B cell (primary cell): ENCODE data around the gene DNAH8. TPM values are rescaled to one million over a fixed set of nuclear protein-coding genes. Genes with fewer than 3 reads are reported as not detected.

ENCODE experiments used
- ATAC-seq: fragments of 200-7000 bp; cut with Tn5 transposase; one replicate; pipeline ENCODE4 v1.10.0; 2021; ENCODE audit warnings: low read depth, mild to moderate bottlenecking, moderate number of reproducible peaks, moderate library complexity
- CTCF ChIA-PET: fragments of 350-600 bp; sonication (Branson Sonifier 250); formaldehyde crosslinking; loops from one replicate; lab custom pipeline; 2021; ENCODE audit warnings: antibody characterized with exemption, inconsistent platforms; lab: Charles Lee
- POLR2A ChIA-PET: fragments of 350-600 bp; sonication (Branson Sonifier 250); formaldehyde crosslinking; loops from one replicate; lab custom pipeline; 2021; ENCODE audit warnings: antibody characterized with exemption; lab: Charles Lee
- DNase-seq: peaks from one replicate; pipeline ENCODE4 v3.0.0; 2013
- H2AFZ ChIP-seq: 2 replicates; pipeline ENCODE4 v1.6.1; 2012; ENCODE audit warnings: mild to moderate bottlenecking, low read depth, low read length; ENCODE audit not compliant: insufficient read depth, poor library complexity, severe bottlenecking
- H3K27ac ChIP-seq, 2 donors: 1 replicate in 1 of 2; 2 replicates in 1 of 2; pipeline ENCODE4 v1.5.1; 2012 to 2013; ENCODE audit warnings: low read length in 2 of 2, mild to moderate bottlenecking in 2 of 2, moderate library complexity in 1 of 2
- H3K27me3 ChIP-seq, 4 experiments: fragments of 200-600 bp in 1 of 4; sonication (generic) in 1 of 4; replicated peaks in 1 of 4; 1 replicate in 2 of 4; 2 replicates in 2 of 4; pipeline versions ENCODE4 v1.6.1 to v1.7.0; 2013 to 2016; ENCODE audit warnings: low read length in 3 of 4, mild to moderate bottlenecking in 2 of 4, mixed read lengths in 1 of 4, moderate library complexity in 1 of 4; ENCODE audit not compliant: insufficient read depth in 4 of 4, control insufficient read depth in 3 of 4; ENCODE audit errors: control extremely low read depth in 1 of 4
- H3K36me3 ChIP-seq, 2 experiments: replicated peaks in 1 of 2; 1 replicate in 1 of 2; 2 replicates in 1 of 2; pipeline versions ENCODE4 v1.6.1 to v1.7.1; 2013; ENCODE audit warnings: low read length in 1 of 2; ENCODE audit not compliant: insufficient read depth in 2 of 2, control insufficient read depth in 1 of 2; ENCODE audit errors: control extremely low read depth in 1 of 2, extremely low read depth in 1 of 2
- H3K4me1 ChIP-seq, 2 donors: fragments of 200-600 bp in 1 of 2; sonication (generic) in 1 of 2; 1 replicate in 1 of 2; 2 replicates in 1 of 2; pipeline versions ENCODE4 v1.5.1 to v1.6.1; 2013 to 2017; ENCODE audit warnings: low read length in 2 of 2; ENCODE audit not compliant: control insufficient read depth in 2 of 2, insufficient read depth in 2 of 2
- H3K4me2 ChIP-seq: replicated peaks from 2 replicates; pipeline ENCODE3; 2012; ENCODE audit warnings: mild to moderate bottlenecking, low read depth, low read length; ENCODE audit not compliant: poor library complexity, severe bottlenecking
- H3K4me3 ChIP-seq, 5 experiments: fragments of 200-600 bp in 1 of 5; sonication (generic) in 1 of 5; 1 replicate in 3 of 5; 2 replicates in 2 of 5; pipeline versions ENCODE4 v1.5.1 to v1.7.0; 2011 to 2016; ENCODE audit warnings: low read length in 4 of 5, mild to moderate bottlenecking in 4 of 5, low read depth in 2 of 5, control low read depth in 1 of 5, moderate library complexity in 1 of 5; ENCODE audit not compliant: insufficient read depth in 1 of 5; ENCODE audit errors: control extremely low read depth in 1 of 5, extremely low read depth in 1 of 5
- H3K79me2 ChIP-seq: fragments of 200-600 bp; sonication (generic); one replicate; pipeline ENCODE4 v1.6.0; 2016; ENCODE audit warnings: low read length; ENCODE audit not compliant: control insufficient read depth, insufficient read depth
- H3K9ac ChIP-seq: fragments of 200-600 bp; sonication (generic); 2 replicates; pipeline ENCODE4 v1.6.1; 2017; ENCODE audit warnings: mild to moderate bottlenecking, low read length, moderate library complexity
- H3K9me3 ChIP-seq, 3 donors: one replicate each; pipeline versions ENCODE4 v1.6.1 to v1.7.1; 2013; ENCODE audit warnings: low read length in 2 of 3; ENCODE audit not compliant: control insufficient read depth in 2 of 3, insufficient read depth in 1 of 3; ENCODE audit errors: control extremely low read depth in 1 of 3
- H4K20me1 ChIP-seq: 2 replicates; pipeline ENCODE4 v1.6.0; 2012; ENCODE audit warnings: mild to moderate bottlenecking, low read length; ENCODE audit not compliant: insufficient read depth, control insufficient read depth, poor library complexity, severe bottlenecking
- H3K27ac Mint-ChIP-seq: one replicate; pipeline ENCODE4 v1.8.0; 2021; ENCODE audit warnings: mixed read lengths
- H3K27me3 Mint-ChIP-seq: one replicate; pipeline ENCODE4 v1.8.0; 2021; ENCODE audit warnings: mixed read lengths
- H3K4me1 Mint-ChIP-seq: one replicate; pipeline ENCODE4 v1.8.0; 2021; ENCODE audit warnings: mixed read lengths
- H3K4me3 Mint-ChIP-seq: one replicate; pipeline ENCODE4 v1.8.0; 2021; ENCODE audit warnings: mixed read lengths
- H3K9me3 Mint-ChIP-seq: one replicate; pipeline ENCODE4 v1.8.0; 2022; ENCODE audit warnings: mixed read lengths; ENCODE audit not compliant: insufficient read depth
- CTCF ChIP-seq: fragments of 200-600 bp; IDR thresholded peaks from one replicate; pipeline ENCODE4 v1.8.0; 2022; ENCODE audit warnings: antibody characterized with exemption, mild to moderate bottlenecking
- EZH2 ChIP-seq: IDR thresholded peaks from 2 replicates; pipeline ENCODE4 v1.6.1; 2012; ENCODE audit warnings: borderline replicate concordance, low read depth, mild to moderate bottlenecking, moderate library complexity, low read length; ENCODE audit not compliant: insufficient read depth, poor library complexity, severe bottlenecking
- WGBS: methylation state at CpG from one replicate; pipeline ENCODE4 v1.1.5; 2013; ENCODE audit warnings: missing lambda C conversion rate; ENCODE audit not compliant: insufficient coverage; 5-methylcytosine and 5-hydroxymethylcytosine counted together
- intact Hi-C: fragments of 100-400 bp; cut with micrococcal nuclease; formaldehyde crosslinking; loops from one replicate; pipeline ENCODE4 v1.10.0; 2022
- polyA plus RNA-seq: library from polyadenylated mRNA; depleted of rRNA; stranded (reverse); fragments of >200 nt; gene quantifications from 2 replicates; pipeline ENCODE4 v1.2.3, GENCODE V29; 2012
- total RNA-seq, 2 donors: library from RNA; stranded (reverse); fragments of 120-200 nt in 1 of 2; gene quantifications; 1 replicate in 1 of 2; 2 replicates in 1 of 2; pipeline versions ENCODE4 v1.2.3 to v1.2.4, GENCODE V29; 2013 to 2022

The DNAH8 gene
- total and polyA plus RNA-seq, 2 donors (not counting 1 experiment from before 2014, with no cell fraction given): 0.69 to 1.1 TPM

- Histone ChIP-seq H4K20me1 (no peaks in the 10 kb centered on the region), H3K9ac (no peak overlapping the region), H3K27me3 (peaks cover 0 to 5% (median 1%) of the 10 kb centered on the region in 4 experiments), H3K27ac (no peak overlapping the region), H3K4me3 (no peak overlapping the region), H2AFZ (no peak overlapping the region), H3K36me3 (no peaks in the 10 kb centered on the region), H3K79me2 (no peaks in the 10 kb centered on the region), H3K4me1 (no peaks in the 10 kb centered on the region), H3K4me2 (no peak overlapping the region), H3K9me3 (no peaks in the 10 kb centered on the region)
- ChIA-PET CTCF (no interaction called here), POLR2A (no interaction called here)
- Mint-ChIP-seq H3K27ac (no peak overlapping the region), H3K27me3 (no peaks in the 10 kb centered on the region), H3K4me1 (peaks cover 2% of the 10 kb centered on the region), H3K9me3 (no peaks in the 10 kb centered on the region), H3K4me3 (no peak overlapping the region)
- intact Hi-C loops: no loop called here
- WGBS: 86% methylated on average over 3 of the region's 4 CpGs
- DNase-seq (no peak), ATAC-seq (no peak)
- no peak for TF ChIP-seq EZH2
- no peak for TF ChIP-seq CTCF
Measured at GRCh38 chr6:38804358-38804757, 89.2 kb downstream of the DNAH8 start.

GRCh38 chr6:38805127-38805655 lies 90.1 kb downstream of the DNAH8 start:
- Histone ChIP-seq H4K20me1 (no peaks in the 10 kb centered on the region), H3K27ac (no peak overlapping the region), H3K4me2 (no peak overlapping the region), H3K9ac (no peak overlapping the region), H3K36me3 (no peaks in the 10 kb centered on the region), H3K4me1 (no peaks in the 10 kb centered on the region), H2AFZ (no peak overlapping the region), H3K4me3 (no peak overlapping the region), H3K27me3 (peaks cover 0 to 5% (median 1%) of the 10 kb centered on the region in 4 experiments), H3K79me2 (no peaks in the 10 kb centered on the region), H3K9me3 (no peaks in the 10 kb centered on the region)
- no peak overlapping the region for H3K4me3 Mint-ChIP-seq
- no peaks in the 10 kb centered on the region for H3K27me3 Mint-ChIP-seq
- ChIA-PET POLR2A (no interaction called here), CTCF (no interaction called here)
- no peak overlapping the region for H3K27ac Mint-ChIP-seq
- DNase-seq (no peak), ATAC-seq (no peak)
- 90% methylated on average over 2 of the region's 4 CpGs for whole genome bisulfite sequencing
- peaks cover 2% of the 10 kb centered on the region for H3K4me1 Mint-ChIP-seq
- H3K9me3 Mint-ChIP-seq: no peaks in the 10 kb centered on the region
- no peak for TF ChIP-seq EZH2
- TF ChIP-seq CTCF: no peak
- intact Hi-C loops: no loop called here
